MM.1S (cell line): ENCODE measurements around the gene SEMA6B.

ENCODE experiments used
- DNase-seq: peaks from one replicate; pipeline ENCODE4 v3.0.0-alpha.2; 2015
- H2AFZ ChIP-seq: fragments of 300-600 bp; sonication (generic); 2 replicates; pipeline ENCODE4 v1.6.0; 2016; ENCODE audit warnings: antibody characterized with exemption, low read length
- H3F3A ChIP-seq: fragments of 300-600 bp; sonication (generic); 2 replicates; pipeline ENCODE4 v1.6.1; 2016; ENCODE audit warnings: mild to moderate bottlenecking, antibody characterized with exemption, low read length, moderate library complexity, mixed read lengths; ENCODE audit not compliant: insufficient read depth
- H3K27ac ChIP-seq: fragments of 300-600 bp; sonication (generic); 2 replicates; pipeline ENCODE4 v1.5.1; 2016; ENCODE audit warnings: mild to moderate bottlenecking, low read length
- H3K27me3 ChIP-seq: fragments of 300-600 bp; sonication (generic); replicated peaks from 2 replicates; pipeline ENCODE4 v1.6.0; 2016; ENCODE audit warnings: low read length; ENCODE audit not compliant: insufficient read depth
- H3K36me3 ChIP-seq: fragments of 300-600 bp; sonication (generic); replicated peaks from 2 replicates; pipeline ENCODE4 v1.6.1; 2016; ENCODE audit warnings: mild to moderate bottlenecking, low read length, mixed read lengths; ENCODE audit not compliant: insufficient read depth
- H3K4me1 ChIP-seq: fragments of 300-600 bp; sonication (generic); 2 replicates; pipeline ENCODE4 v1.6.1; 2016; ENCODE audit warnings: low read length, mixed read lengths
- H3K4me2 ChIP-seq: fragments of 300-600 bp; sonication (generic); 2 replicates; pipeline ENCODE4 v1.6.0; 2016; ENCODE audit warnings: low read depth, low read length
- H3K4me3 ChIP-seq: fragments of 300-600 bp; sonication (generic); 2 replicates; pipeline ENCODE4 v1.5.1; 2016; ENCODE audit warnings: low read length, mixed read lengths
- H3K79me2 ChIP-seq: fragments of 300-600 bp; sonication (generic); 2 replicates; pipeline ENCODE4 v1.6.1; 2016; ENCODE audit warnings: mixed run types, low read length, mixed read lengths
- H3K9ac ChIP-seq: fragments of 300-600 bp; sonication (generic); 2 replicates; pipeline ENCODE4 v1.6.1; 2016; ENCODE audit warnings: low read length, mixed read lengths
- H3K9me2 ChIP-seq: fragments of 300-600 bp; sonication (generic); replicated peaks from 2 replicates; pipeline ENCODE4 v1.6.1; 2016; ENCODE audit warnings: mild to moderate bottlenecking, low read length, mixed read lengths; ENCODE audit not compliant: insufficient read depth
- H3K9me3 ChIP-seq: fragments of 300-600 bp; sonication (generic); replicated peaks from 2 replicates; pipeline ENCODE4 v1.6.1; 2016; ENCODE audit warnings: mild to moderate bottlenecking, low read length, mixed read lengths; ENCODE audit not compliant: insufficient read depth
- H4K20me1 ChIP-seq: fragments of 300-600 bp; sonication (generic); 2 replicates; pipeline ENCODE4 v1.6.1; 2016; ENCODE audit warnings: mild to moderate bottlenecking, low read length, moderate library complexity, mixed read lengths; ENCODE audit not compliant: insufficient read depth
- CTCF ChIP-seq: fragments of 300-600 bp; sonication (generic); IDR thresholded peaks from 2 replicates; pipeline ENCODE4 v1.5.1; 2016; ENCODE audit warnings: antibody characterized with exemption, low read length, mixed read lengths
- EZH2 ChIP-seq: fragments of 300-600 bp; sonication (generic); optimal IDR thresholded peaks from 2 replicates; pipeline ENCODE3; 2017; ENCODE audit warnings: low read depth, mild to moderate bottlenecking, antibody characterized with exemption, low read length, mixed read lengths
- EZH2phosphoT487 ChIP-seq: fragments of 300-600 bp; sonication (generic); IDR thresholded peaks from 2 replicates; pipeline ENCODE4 v1.6.1; 2018; ENCODE audit warnings: antibody characterized with exemption, low read length

SEMA6B gene

GRCh38 chr19:4585556-4585955 is 26.1 kb upstream of the SEMA6B start:
- no peak for DNase-seq
- H3K79me2 ChIP-seq = no peaks in the 10 kb centered on the region
- H4K20me1 ChIP-seq = no peaks in the 10 kb centered on the region
- TF ChIP-seq CTCF (no peak), EZH2phosphoT487 (no peak), EZH2 (no peak)
- H3K9me2 ChIP-seq = no peaks in the 10 kb centered on the region
- H3K27me3 ChIP-seq = peaks cover 89% of the 10 kb centered on the region
- H3K36me3 ChIP-seq = no peaks in the 10 kb centered on the region
- no peak overlapping the region for H3K4me3 ChIP-seq
- no peaks in the 10 kb centered on the region for H3K9me3 ChIP-seq
- H3F3A ChIP-seq = no peaks in the 10 kb centered on the region
- H2AFZ ChIP-seq = no peak overlapping the region
- no peak overlapping the region for H3K9ac ChIP-seq
- H3K27ac ChIP-seq = no peak overlapping the region
- H3K4me1 ChIP-seq = no peaks in the 10 kb centered on the region
- no peak overlapping the region for H3K4me2 ChIP-seq

- no peaks in the 10 kb centered on the region for H3K9me2 ChIP-seq
- H3K4me1 ChIP-seq = no peaks in the 10 kb centered on the region
- H3K4me2 ChIP-seq = peak overlapping the region; percentile 65
- no peaks in the 10 kb centered on the region for H3K9me3 ChIP-seq
- H3F3A ChIP-seq = no peaks in the 10 kb centered on the region
- no peaks in the 10 kb centered on the region for H4K20me1 ChIP-seq
- H3K4me3 ChIP-seq = peak overlapping the region; percentile 38
- H3K9ac ChIP-seq = no peak overlapping the region
- no peaks in the 10 kb centered on the region for H3K36me3 ChIP-seq
- TF ChIP-seq EZH2phosphoT487 (no peak), CTCF (no peak)
- H3K27me3 ChIP-seq = peaks cover 89% of the 10 kb centered on the region
- no peaks in the 10 kb centered on the region for H3K79me2 ChIP-seq
- no peak overlapping the region for H2AFZ ChIP-seq
- no peak overlapping the region for H3K27ac ChIP-seq
- DNase-seq = no peak
These were observed 25.4 kb upstream of the SEMA6B start for GRCh38 chr19:4584670-4585460.

- no peaks in the 10 kb centered on the region for H3K79me2 ChIP-seq
- no peak overlapping the region for H3K27ac ChIP-seq
- H3K27me3 ChIP-seq = peaks cover 89% of the 10 kb centered on the region
- DNase-seq = no peak
- no peaks in the 10 kb centered on the region for H3K9me3 ChIP-seq
- no peaks in the 10 kb centered on the region for H3K36me3 ChIP-seq
- H2AFZ ChIP-seq = peak overlapping the region; percentile 16; the same call in 1 of the 2 replicates
- H3K4me2 ChIP-seq = peak overlapping the region; percentile 65
- no peaks in the 10 kb centered on the region for H3K9me2 ChIP-seq
- TF ChIP-seq CTCF (no peak), EZH2phosphoT487 (no peak), EZH2 (no peak)
- no peaks in the 10 kb centered on the region for H3F3A ChIP-seq
- H4K20me1 ChIP-seq = no peaks in the 10 kb centered on the region
- H3K4me1 ChIP-seq = no peaks in the 10 kb centered on the region
- H3K9ac ChIP-seq = no peak overlapping the region
- H3K4me3 ChIP-seq = peak overlapping the region; percentile 38
These were observed 24.6 kb upstream of the SEMA6B start for GRCh38 chr19:4583961-4584669.
